ENCODE results near the gene HCN2. TPM values are rescaled to one million over a fixed set of nuclear protein-coding genes. Genes with fewer than 3 reads are reported as not detected.
A peak's percentile ranks its signal among the peaks of the same experiment; 100 is the strongest.

HCN2 gene
- total RNA-seq, 4 donors from 2014 or later = 0.15 to 0.57 (median 0.29) TPM; not detected in 1

GRCh38 chr19:640161-640558 lies 50.5 kb downstream of the HCN2 start:
- intact Hi-C loops (cut with DNase I) = no loop called here
- Histone ChIP-seq H3K36me3 (peaks cover 0 to 12% (median 0%) of the 10 kb centered on the region in 3 donors), H3K27me3 (no peaks in the 10 kb centered on the region), H3K9me3 (no peaks in the 10 kb centered on the region), H3K4me1 (peaks cover 14 to 27% (median 15%) of the 10 kb centered on the region in 3 donors), H3K4me3 (peak overlapping the region; percentile 32 to 69 (median 44)), H3K27ac (peak overlapping the region in 3 of 4 donors; percentile 25 to 60 (median 36))
- DNase-seq = no peak
- TF ChIP-seq, protein P1, sequence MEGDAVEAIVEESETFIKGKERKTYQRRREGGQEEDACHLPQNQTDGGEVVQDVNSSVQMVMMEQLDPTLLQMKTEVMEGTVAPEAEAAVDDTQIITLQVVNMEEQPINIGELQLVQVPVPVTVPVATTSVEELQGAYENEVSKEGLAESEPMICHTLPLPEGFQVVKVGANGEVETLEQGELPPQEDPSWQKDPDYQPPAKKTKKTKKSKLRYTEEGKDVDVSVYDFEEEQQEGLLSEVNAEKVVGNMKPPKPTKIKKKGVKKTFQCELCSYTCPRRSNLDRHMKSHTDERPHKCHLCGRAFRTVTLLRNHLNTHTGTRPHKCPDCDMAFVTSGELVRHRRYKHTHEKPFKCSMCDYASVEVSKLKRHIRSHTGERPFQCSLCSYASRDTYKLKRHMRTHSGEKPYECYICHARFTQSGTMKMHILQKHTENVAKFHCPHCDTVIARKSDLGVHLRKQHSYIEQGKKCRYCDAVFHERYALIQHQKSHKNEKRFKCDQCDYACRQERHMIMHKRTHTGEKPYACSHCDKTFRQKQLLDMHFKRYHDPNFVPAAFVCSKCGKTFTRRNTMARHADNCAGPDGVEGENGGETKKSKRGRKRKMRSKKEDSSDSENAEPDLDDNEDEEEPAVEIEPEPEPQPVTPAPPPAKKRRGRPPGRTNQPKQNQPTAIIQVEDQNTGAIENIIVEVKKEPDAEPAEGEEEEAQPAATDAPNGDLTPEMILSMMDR (IDR thresholded peaks at IDR 0.05) = no peak
- TF ChIP-seq POLR2A (IDR thresholded peaks at IDR 0.05) = no peak
- 55 to 60% methylated on average over 1 to 4 of the region's 25 CpGs for WGBS, 2 donors

GRCh38 chr19:640606-641189 lies 51.0 kb downstream of the HCN2 start:
- Histone ChIP-seq H3K4me3 (peak overlapping the region in 1 of 4 donors; percentile 40), H3K9me3 (no peaks in the 10 kb centered on the region)
- DNase-seq = no peak

GRCh38 chr19:641702-642101 lies 52.0 kb downstream of the HCN2 start:
- Histone ChIP-seq H3K9me3 (no peaks in the 10 kb centered on the region), H3K36me3 (peaks cover 0 to 28% (median 6%) of the 10 kb centered on the region in 3 donors), H3K27ac (peak overlapping the region; percentile 7 to 53 (median 24)), H3K4me3 (peak overlapping the region in 3 of 4 donors; percentile 18 to 43 (median 28)), H3K27me3 (no peaks in the 10 kb centered on the region), H3K4me1 (peaks cover 14 to 27% (median 15%) of the 10 kb centered on the region in 3 donors)
- DNase-seq = no peak
- intact Hi-C loops (cut with DNase I) = no loop called here
- no peak for TF ChIP-seq POLR2A (IDR thresholded peaks at IDR 0.05)
- TF ChIP-seq, protein P1 (IDR thresholded peaks at IDR 0.05) = no peak
- 11 to 41% methylated on average over 8 to 10 of the region's 17 CpGs for WGBS, 2 donors

More at GRCh38 chr19:640606-641189, 51.0 kb downstream of the HCN2 start:
- 100% methylated on average over 1 of the region's 31 CpGs; no CpG with 5 or more reads in 1 of the 2 donors for WGBS, 2 donors
- peaks cover 14 to 27% (median 15%) of the 10 kb centered on the region in 3 donors for H3K4me1 ChIP-seq
- intact Hi-C loops (cut with DNase I) = no loop called here
- peak overlapping the region in 1 of 4 donors; percentile 60 for H3K27ac ChIP-seq
- H3K27me3 ChIP-seq = no peaks in the 10 kb centered on the region
- no peak for TF ChIP-seq POLR2A (IDR thresholded peaks at IDR 0.05)
- TF ChIP-seq, protein P1 (IDR thresholded peaks at IDR 0.05) = no peak
- H3K36me3 ChIP-seq = peaks cover 0 to 18% (median 0%) of the 10 kb centered on the region in 3 donors

DNA sequence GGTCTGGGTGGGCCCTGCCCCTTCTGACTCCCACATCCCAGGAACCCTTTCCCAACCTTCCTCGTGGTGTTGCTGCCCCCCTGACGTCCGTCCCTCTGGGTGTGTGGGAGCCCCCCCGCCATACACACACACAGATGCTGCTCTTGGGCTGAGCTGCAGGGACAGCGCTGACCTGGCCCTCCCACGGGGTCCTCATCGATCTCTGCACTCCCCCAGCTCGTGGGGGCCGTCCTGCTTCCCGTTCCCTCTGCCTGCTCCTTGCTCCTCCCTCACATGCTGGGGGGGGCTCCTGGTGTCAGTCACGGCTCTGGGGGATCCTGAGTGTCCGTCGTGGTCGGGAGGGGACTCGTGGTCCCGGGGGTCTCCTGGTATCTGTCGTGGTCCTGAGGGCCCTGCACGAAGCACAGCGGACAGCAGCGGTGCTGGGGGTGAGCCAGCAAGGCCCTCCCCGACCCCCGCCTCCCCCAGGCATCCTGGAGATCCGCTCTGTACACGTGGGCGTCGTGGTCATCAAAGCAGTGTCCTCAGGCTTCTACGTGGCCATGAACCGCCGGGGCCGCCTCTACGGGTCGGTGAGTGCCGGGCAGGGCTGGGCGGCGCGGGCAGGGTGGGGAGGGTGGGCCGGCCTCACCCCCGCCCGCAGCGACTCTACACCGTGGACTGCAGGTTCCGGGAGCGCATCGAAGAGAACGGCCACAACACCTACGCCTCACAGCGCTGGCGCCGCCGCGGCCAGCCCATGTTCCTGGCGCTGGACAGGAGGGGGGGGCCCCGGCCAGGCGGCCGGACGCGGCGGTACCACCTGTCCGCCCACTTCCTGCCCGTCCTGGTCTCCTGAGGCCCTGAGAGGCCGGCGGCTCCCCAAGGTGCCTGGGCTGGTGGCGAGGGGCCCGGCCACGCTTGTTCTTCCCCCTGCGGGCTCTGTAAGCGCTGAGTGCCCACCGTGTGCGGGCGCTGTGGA lies 53.4 kb downstream of the HCN2 start:
- DNase-seq = no peak
- Histone ChIP-seq H3K27ac (no peak overlapping the region), H3K4me1 (peaks cover 14 to 27% (median 15%) of the 10 kb centered on the region in 3 donors), H3K9me3 (no peaks in the 10 kb centered on the region), H3K27me3 (no peaks in the 10 kb centered on the region), H3K36me3 (peaks cover 7 to 41% (median 19%) of the 10 kb centered on the region in 3 donors), H3K4me3 (no peak overlapping the region)
- 77 to 79% methylated on average over 5 to 22 of the region's 70 CpGs for WGBS, 2 donors
- intact Hi-C loops (cut with DNase I) = no loop called here
- no peak for TF ChIP-seq POLR2A (IDR thresholded peaks at IDR 0.05)
- TF ChIP-seq, protein P1 (IDR thresholded peaks at IDR 0.05) = no peak
